ENCODE results near the gene LRRC18.

- no peak for TF ChIP-seq CTCF (IDR thresholded peaks at IDR 0.05)
- no peak for TF ChIP-seq POLR2A (IDR thresholded peaks at IDR 0.05)
- no peak for TF ChIP-seq EP300 (IDR thresholded peaks at IDR 0.05)
Observed at GRCh38 chr10:48904861-48905260, 34.8 kb downstream of the LRRC18 start.
